H9 (cell line): ENCODE results near the gene PDE1A. TPM values are rescaled to one million over a fixed set of nuclear protein-coding genes. Genes with fewer than 3 reads are reported as not detected.

Experiments used
- DNase-seq: peaks from one replicate; pipeline ENCODE4 v3.0.0-alpha.2; 2017
- H2AFZ ChIP-seq: one replicate; pipeline ENCODE4 v1.6.1; 2013; ENCODE audit warnings: mild to moderate bottlenecking, low read length, control low read depth, moderate library complexity
- H2AK5ac ChIP-seq: 2 replicates; pipeline ENCODE4 v1.6.1; 2013; ENCODE audit warnings: low read length, control low read depth, mixed read lengths; ENCODE audit not compliant: insufficient read length
- H2BK120ac ChIP-seq: one replicate; pipeline ENCODE4 v1.6.1; 2013; ENCODE audit warnings: low read depth, mild to moderate bottlenecking, low read length, control low read depth, inconsistent platforms; ENCODE audit not compliant: poor library complexity, severe bottlenecking
- H2BK12ac ChIP-seq: 2 replicates; pipeline ENCODE4 v1.6.1; 2013; ENCODE audit warnings: low read length, control low read depth, mixed read lengths, low read depth; ENCODE audit not compliant: insufficient read length
- H2BK15ac ChIP-seq: 2 replicates; pipeline ENCODE4 v1.6.1; 2013; ENCODE audit warnings: low read depth, low read length, control low read depth
- H2BK20ac ChIP-seq: one replicate; pipeline ENCODE4 v1.6.1; 2013; ENCODE audit warnings: low read depth, mild to moderate bottlenecking, low read length, control low read depth, inconsistent platforms; ENCODE audit not compliant: poor library complexity, severe bottlenecking
- H2BK5ac ChIP-seq: 2 replicates; pipeline ENCODE4 v1.6.1; 2013; ENCODE audit warnings: low read length, control low read depth, mixed read lengths; ENCODE audit not compliant: insufficient read length
- H3K14ac ChIP-seq: 2 replicates; pipeline ENCODE4 v1.6.1; 2013; ENCODE audit warnings: low read length, control low read depth; ENCODE audit not compliant: insufficient read depth
- H3K18ac ChIP-seq: 2 replicates; pipeline ENCODE4 v1.6.1; 2013; ENCODE audit warnings: low read depth, mild to moderate bottlenecking, mixed read lengths, low read length, control low read depth; ENCODE audit not compliant: insufficient read length
- H3K23ac ChIP-seq: 2 replicates; pipeline ENCODE4 v1.6.1; 2013; ENCODE audit warnings: low read length, control low read depth, mixed read lengths, low read depth; ENCODE audit not compliant: insufficient read length
- H3K23me2 ChIP-seq: 2 replicates; pipeline ENCODE4 v1.6.1; 2013; ENCODE audit warnings: low read depth, mild to moderate bottlenecking, mixed read lengths, low read length, control low read depth; ENCODE audit not compliant: insufficient read length, poor library complexity, severe bottlenecking
- H3K27ac ChIP-seq: 2 replicates; pipeline ENCODE4 v1.5.1; 2013; ENCODE audit warnings: low read length, control low read depth, mixed read lengths, low read depth; ENCODE audit not compliant: insufficient read length
- H3K27me3 ChIP-seq: 2 replicates; pipeline ENCODE4 v1.6.1; 2013; ENCODE audit warnings: low read length, control low read depth, inconsistent platforms; ENCODE audit not compliant: insufficient read depth
- H3K4ac ChIP-seq: 2 replicates; pipeline ENCODE4 v1.6.1; 2013; ENCODE audit warnings: low read depth, mild to moderate bottlenecking, control low read depth, inconsistent platforms, low read length, moderate library complexity
- H3K4me1 ChIP-seq: 2 replicates; pipeline ENCODE4 v1.6.1; 2013; ENCODE audit warnings: low read length, control low read depth, inconsistent platforms; ENCODE audit not compliant: insufficient read depth
- H3K4me2 ChIP-seq: 2 replicates; pipeline ENCODE4 v1.6.1; 2013; ENCODE audit warnings: low read length, control low read depth, mixed read lengths; ENCODE audit not compliant: insufficient read length, insufficient read depth
- H3K56ac ChIP-seq: 2 replicates; pipeline ENCODE4 v1.6.1; 2013; ENCODE audit warnings: low read depth, mild to moderate bottlenecking, mixed read lengths, low read length, control low read depth; ENCODE audit not compliant: insufficient read length
- H3K79me1 ChIP-seq: 2 replicates; pipeline ENCODE4 v1.6.1; 2013; ENCODE audit warnings: low read depth, mild to moderate bottlenecking, moderate library complexity, low read length, control low read depth, inconsistent platforms; ENCODE audit not compliant: insufficient read depth, poor library complexity, severe bottlenecking
- H3K79me2 ChIP-seq: 2 replicates; pipeline ENCODE4 v1.6.1; 2013; ENCODE audit warnings: low read length, control low read depth, inconsistent platforms; ENCODE audit not compliant: insufficient read depth
- H3K9ac ChIP-seq: 2 replicates; pipeline ENCODE4 v1.6.1; 2013; ENCODE audit warnings: low read length, control low read depth, mixed read lengths; ENCODE audit not compliant: insufficient read length; ENCODE audit errors: extremely low read depth
- H3K9me3 ChIP-seq: one replicate; pipeline ENCODE4 v1.6.1; 2013; ENCODE audit warnings: low read depth, low read length, inconsistent platforms; ENCODE audit not compliant: control insufficient read depth
- H3T11ph ChIP-seq: one replicate; pipeline ENCODE4 v1.6.1; 2013; ENCODE audit warnings: mild to moderate bottlenecking, low read length, control low read depth, inconsistent platforms
- H4K20me1 ChIP-seq: one replicate; pipeline ENCODE4 v1.6.1; 2013; ENCODE audit not compliant: control insufficient read depth, insufficient read length, insufficient read depth
- H4K5ac ChIP-seq: 2 replicates; pipeline ENCODE4 v1.6.1; 2013; ENCODE audit warnings: low read depth, mild to moderate bottlenecking, mixed read lengths, low read length, control low read depth; ENCODE audit not compliant: insufficient read length
- H4K8ac ChIP-seq: replicated peaks from 2 replicates; pipeline ENCODE4 v1.6.1; 2013; ENCODE audit warnings: low read length, control low read depth, mixed read lengths, low read depth; ENCODE audit not compliant: insufficient read length
- H4K91ac ChIP-seq: 2 replicates; pipeline ENCODE4 v1.6.1; 2013; ENCODE audit warnings: low read depth, mild to moderate bottlenecking, moderate library complexity, mixed read lengths, low read length, control low read depth; ENCODE audit not compliant: insufficient read length
- H3K27ac Mint-ChIP-seq, 3 experiments: 2 replicates in 2 of 3; 3 replicates in 1 of 3; pipeline ENCODE4 v1.8.0; 2020 to 2021; ENCODE audit warnings: mixed read lengths in 3 of 3, mild to moderate bottlenecking in 1 of 3, moderate library complexity in 1 of 3
- H3K27me3 Mint-ChIP-seq: 2 replicates; pipeline ENCODE4 v1.8.0; 2021; ENCODE audit warnings: low read depth, mild to moderate bottlenecking, moderate library complexity, mixed read lengths
- H3K36me3 Mint-ChIP-seq, 3 experiments: 2 replicates in 2 of 3; 3 replicates in 1 of 3; pipeline ENCODE4 v1.8.0; 2020 to 2021; ENCODE audit warnings: low read depth in 3 of 3, mixed read lengths in 3 of 3; ENCODE audit not compliant: insufficient read depth in 1 of 3
- H3K4me1 Mint-ChIP-seq, 2 experiments: 2 replicates each; pipeline ENCODE4 v1.8.0; 2020; ENCODE audit warnings: mixed read lengths in 2 of 2
- H3K4me3 Mint-ChIP-seq, 2 experiments: 2 replicates in 1 of 2; 3 replicates in 1 of 2; pipeline ENCODE4 v1.8.0; 2020 to 2021; ENCODE audit warnings: mild to moderate bottlenecking in 2 of 2, mixed read lengths in 2 of 2, moderate library complexity in 1 of 2
- H3K9me3 Mint-ChIP-seq, 2 experiments: 2 replicates in 1 of 2; 3 replicates in 1 of 2; pipeline ENCODE4 v1.8.0; 2020; ENCODE audit warnings: mild to moderate bottlenecking in 2 of 2, mixed read lengths in 2 of 2, moderate library complexity in 1 of 2
- WGBS: extraction: QIAGEN DNeasy Blood & Tissue Kit; methylation state at CpG from one replicate; pipeline ENCODE4 v1.1.7; 2013; ENCODE audit warnings: missing lambda C conversion rate, low lambda C conversion rate, mixed read lengths; ENCODE audit not compliant: insufficient read length; ENCODE audit errors: extremely low coverage; 5-methylcytosine and 5-hydroxymethylcytosine counted together
- total RNA-seq: library from RNA; stranded (reverse); gene quantifications from 2 replicates; pipeline ENCODE4 v1.2.1, GENCODE V29; 2021
- TF ChIP-seq, protein P1 (sequence below): fragments of 200-600 bp; sonication (generic); conservative IDR thresholded peaks from 3 replicates; pipeline ENCODE4 v1.8.0; 2021; ENCODE audit warnings: antibody characterized with exemption, mild to moderate bottlenecking

Gene PDE1A
- total RNA-seq, 1 experiment from 2014 or later = 0.11 TPM

DNA sequence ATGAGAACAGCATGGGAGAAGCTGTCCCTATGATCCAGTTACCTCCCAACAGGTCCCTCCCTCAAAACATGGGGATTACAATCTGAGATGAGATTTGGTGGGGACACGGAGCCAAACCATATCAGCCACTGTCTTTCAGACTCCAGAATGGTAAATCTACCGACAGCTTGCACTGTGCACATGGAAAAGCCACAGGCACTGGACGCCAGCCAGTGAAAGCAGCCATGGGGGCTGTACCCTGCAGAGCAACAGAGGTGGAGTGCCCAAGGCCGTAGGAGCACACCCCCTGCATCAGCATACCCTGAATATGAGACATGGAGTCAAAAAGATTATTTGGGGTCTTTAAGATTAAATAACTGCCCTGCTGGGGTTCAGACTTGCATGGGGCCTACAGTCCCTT lies 218.4 kb downstream of the PDE1A start:
- H2AK5ac ChIP-seq = no peak overlapping the region

More for the DNA sequence above, 218.4 kb downstream of the PDE1A start:
- no peaks in the 10 kb centered on the region for H3K27me3 ChIP-seq
- Mint-ChIP-seq H3K4me3 (no peak overlapping the region), H3K4me1 (peaks cover 12 to 16% of the 10 kb centered on the region in 2 experiments), H3K36me3 (no peaks in the 10 kb centered on the region; a peak in 2 of 7 replicates), H3K27ac (no peak overlapping the region), H3K27me3 (no peaks in the 10 kb centered on the region), H3K9me3 (peaks cover 0 to 4% of the 10 kb centered on the region in 2 experiments; a peak in 3 of 5 replicates)
- H3K18ac ChIP-seq = no peak overlapping the region
- H2BK12ac ChIP-seq = no peak overlapping the region
- no peak overlapping the region for H3K14ac ChIP-seq
- H2BK5ac ChIP-seq = no peak overlapping the region
- H3K79me2 ChIP-seq = no peaks in the 10 kb centered on the region
- TF ChIP-seq, protein P1, sequence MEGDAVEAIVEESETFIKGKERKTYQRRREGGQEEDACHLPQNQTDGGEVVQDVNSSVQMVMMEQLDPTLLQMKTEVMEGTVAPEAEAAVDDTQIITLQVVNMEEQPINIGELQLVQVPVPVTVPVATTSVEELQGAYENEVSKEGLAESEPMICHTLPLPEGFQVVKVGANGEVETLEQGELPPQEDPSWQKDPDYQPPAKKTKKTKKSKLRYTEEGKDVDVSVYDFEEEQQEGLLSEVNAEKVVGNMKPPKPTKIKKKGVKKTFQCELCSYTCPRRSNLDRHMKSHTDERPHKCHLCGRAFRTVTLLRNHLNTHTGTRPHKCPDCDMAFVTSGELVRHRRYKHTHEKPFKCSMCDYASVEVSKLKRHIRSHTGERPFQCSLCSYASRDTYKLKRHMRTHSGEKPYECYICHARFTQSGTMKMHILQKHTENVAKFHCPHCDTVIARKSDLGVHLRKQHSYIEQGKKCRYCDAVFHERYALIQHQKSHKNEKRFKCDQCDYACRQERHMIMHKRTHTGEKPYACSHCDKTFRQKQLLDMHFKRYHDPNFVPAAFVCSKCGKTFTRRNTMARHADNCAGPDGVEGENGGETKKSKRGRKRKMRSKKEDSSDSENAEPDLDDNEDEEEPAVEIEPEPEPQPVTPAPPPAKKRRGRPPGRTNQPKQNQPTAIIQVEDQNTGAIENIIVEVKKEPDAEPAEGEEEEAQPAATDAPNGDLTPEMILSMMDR = no peak
- no peak overlapping the region for H3K4ac ChIP-seq
- H4K20me1 ChIP-seq = no peaks in the 10 kb centered on the region
- H3K79me1 ChIP-seq = no peaks in the 10 kb centered on the region
- no peak overlapping the region for H4K8ac ChIP-seq
- no peak overlapping the region for H4K5ac ChIP-seq
- no peak overlapping the region for H4K91ac ChIP-seq
- H3K9me3 ChIP-seq = no peaks in the 10 kb centered on the region
- no peak overlapping the region for H3K56ac ChIP-seq
- no peak overlapping the region for H3T11ph ChIP-seq
- WGBS = no CpG with 5 or more reads among the region's 4 CpGs
- H3K4me2 ChIP-seq = no peak overlapping the region
- DNase-seq = no peak
- no peak overlapping the region for H2BK120ac ChIP-seq
- no peak overlapping the region for H3K23ac ChIP-seq
- no peaks in the 10 kb centered on the region for H3K23me2 ChIP-seq
- no peak overlapping the region for H2BK15ac ChIP-seq
- H3K27ac ChIP-seq = no peak overlapping the region
- peaks cover 2% of the 10 kb centered on the region; the same call in 1 of the 2 replicates for H3K4me1 ChIP-seq
- H2AFZ ChIP-seq = no peak overlapping the region
- H3K9ac ChIP-seq = no peak overlapping the region
- no peak overlapping the region for H2BK20ac ChIP-seq
